GM23338 (cell line): Measurements from ENCODE around the gene NPLOC4. TPM values are rescaled to one million over a fixed set of nuclear protein-coding genes. Genes with fewer than 3 reads are reported as not detected.

Experiments used
- ATAC-seq: fragments of 200-7000 bp; cut with Tn5 transposase; 3 replicates; pipeline ENCODE4 v1.9.1; 2020
- DNase-seq: peaks from one replicate; pipeline ENCODE4 v3.0.0-alpha.2; 2015; ENCODE audit warnings: low spot score
- H2AFZ ChIP-seq: fragments of 200-600 bp; sonication (generic); 2 replicates; pipeline ENCODE4 v1.8.0; 2016; ENCODE audit warnings: antibody characterized with exemption, mild to moderate bottlenecking, moderate library complexity
- H3F3A ChIP-seq: fragments of 200-600 bp; sonication (generic); replicated peaks from 2 replicates; pipeline ENCODE4 v1.8.0; 2017; ENCODE audit warnings: antibody characterized with exemption, mixed run types, low read depth
- H3K27ac ChIP-seq: fragments of 200-600 bp; sonication (generic); 2 replicates; pipeline ENCODE4 v1.6.1; 2016; ENCODE audit warnings: low read depth
- H3K27me3 ChIP-seq: fragments of 200-600 bp; sonication (generic); 2 replicates; pipeline ENCODE4 v1.8.0; 2016; ENCODE audit warnings: mild to moderate bottlenecking, mixed run types, moderate library complexity; ENCODE audit not compliant: insufficient read depth
- H3K36me3 ChIP-seq: fragments of 200-600 bp; sonication (generic); 2 replicates; pipeline ENCODE4 v1.8.0; 2016; ENCODE audit warnings: mild to moderate bottlenecking; ENCODE audit not compliant: insufficient read depth
- H3K4me1 ChIP-seq: fragments of 200-600 bp; sonication (generic); 2 replicates; pipeline ENCODE4 v1.8.0; 2016; ENCODE audit warnings: mild to moderate bottlenecking, moderate library complexity; ENCODE audit not compliant: insufficient read depth
- H3K4me2 ChIP-seq: fragments of 200-600 bp; sonication (generic); 2 replicates; pipeline ENCODE4 v1.7.1; 2017; ENCODE audit warnings: mixed run types
- H3K4me3 ChIP-seq: fragments of 200-600 bp; sonication (generic); 2 replicates; pipeline ENCODE4 v1.6.1; 2016; ENCODE audit warnings: mixed run types
- H3K79me2 ChIP-seq: fragments of 200-600 bp; sonication (generic); replicated peaks from 2 replicates; pipeline ENCODE4 v1.8.0; 2017; ENCODE audit warnings: mild to moderate bottlenecking; ENCODE audit not compliant: insufficient read depth
- H3K9me2 ChIP-seq: fragments of 200-600 bp; sonication (generic); 2 replicates; pipeline ENCODE4 v1.8.0; 2017; ENCODE audit not compliant: insufficient read depth
- H4K20me1 ChIP-seq: fragments of 200-600 bp; sonication (generic); replicated peaks from 2 replicates; pipeline ENCODE4 v1.8.0; 2017; ENCODE audit warnings: mild to moderate bottlenecking; ENCODE audit not compliant: insufficient read depth
- H3K27ac Mint-ChIP-seq: 2 replicates; pipeline ENCODE4 v1.8.0; 2020; ENCODE audit warnings: inconsistent platforms, mild to moderate bottlenecking, moderate library complexity, mixed read lengths
- H3K27me3 Mint-ChIP-seq: 3 replicates; pipeline ENCODE4 v1.8.0; 2022; ENCODE audit warnings: low read depth, mild to moderate bottlenecking, moderate library complexity, mixed read lengths, inconsistent platforms; ENCODE audit not compliant: insufficient read depth, poor library complexity
- H3K36me3 Mint-ChIP-seq: 3 replicates; pipeline ENCODE4 v1.8.0; 2021; ENCODE audit warnings: low read depth, mild to moderate bottlenecking, inconsistent platforms, moderate library complexity, mixed read lengths
- H3K4me1 Mint-ChIP-seq: 3 replicates; pipeline ENCODE4 v1.8.0; 2020; ENCODE audit warnings: mild to moderate bottlenecking, inconsistent platforms, mixed read lengths
- H3K4me3 Mint-ChIP-seq: 3 replicates; pipeline ENCODE4 v1.8.0; 2021; ENCODE audit warnings: moderate library complexity, mild to moderate bottlenecking, inconsistent platforms, mixed read lengths
- H3K9me3 Mint-ChIP-seq: 3 replicates; pipeline ENCODE4 v1.8.0; 2020; ENCODE audit warnings: moderate library complexity, mild to moderate bottlenecking, inconsistent platforms, mixed read lengths
- ETS1 ChIP-seq: IDR thresholded peaks from 2 replicates; pipeline ENCODE4 v1.6.1; 2016; ENCODE audit warnings: antibody characterized with exemption
- EZH2 ChIP-seq: fragments of 200-600 bp; sonication (generic); IDR thresholded peaks from one replicate; pipeline ENCODE4 v1.8.0; 2017; ENCODE audit warnings: antibody characterized with exemption, mild to moderate bottlenecking, low read depth; ENCODE audit not compliant: unreplicated experiment
- EZH2phosphoT487 ChIP-seq: fragments of 200-600 bp; sonication (generic); IDR thresholded peaks from one replicate; pipeline ENCODE4 v1.8.1; 2018; ENCODE audit warnings: antibody characterized with exemption; ENCODE audit not compliant: unreplicated experiment
- NANOG ChIP-seq: IDR thresholded peaks from 2 replicates; pipeline ENCODE4 v1.6.1; 2016; ENCODE audit warnings: antibody characterized with exemption, borderline replicate concordance
- POLR2AphosphoS5 ChIP-seq: IDR thresholded peaks from 2 replicates; pipeline ENCODE4 v1.6.1; 2016; ENCODE audit warnings: antibody characterized with exemption, low read depth
- REST ChIP-seq: IDR thresholded peaks from one replicate; pipeline ENCODE4 v1.6.1; 2018; ENCODE audit warnings: antibody characterized with exemption; ENCODE audit not compliant: unreplicated experiment
- STAT1 ChIP-seq: IDR thresholded peaks from one replicate; pipeline ENCODE4 v1.6.1; 2016; ENCODE audit warnings: antibody characterized with exemption; ENCODE audit not compliant: unreplicated experiment
- ZNF114 ChIP-seq: fragments of 250-450 bp; sonication (Bioruptor Pico); IDR thresholded peaks from 2 replicates; pipeline ENCODE4 v1.5.0; 2020; ENCODE audit warnings: mild to moderate bottlenecking, moderate library complexity
- ZNF331 ChIP-seq: fragments of 250-450 bp; sonication (Bioruptor Pico); IDR thresholded peaks from 2 replicates; pipeline ENCODE4 v1.5.0; 2020; ENCODE audit warnings: low read depth, mild to moderate bottlenecking, moderate library complexity
- ZNF462 ChIP-seq: fragments of 250-450 bp; sonication (Bioruptor Pico); IDR thresholded peaks from 2 replicates; pipeline ENCODE4 v1.5.0; 2020; ENCODE audit warnings: mild to moderate bottlenecking, moderate library complexity
- polyA plus RNA-seq: library from polyadenylated mRNA; unstranded; fragments of >200 nt; fragmentation: Nextera tagmentation; extraction: Ambion mirVana; gene quantifications from 2 replicates; pipeline ENCODE4 v1.2.1, GENCODE V29; 2016
- total RNA-seq: library from RNA; depleted of rRNA; stranded (reverse); fragments of >200 nt; shearing (Covaris generic); gene quantifications from 2 replicates; pipeline ENCODE4 v1.2.3, GENCODE V29; 2014

NPLOC4 gene
- total and polyA plus RNA-seq, 2 experiments from 2014 or later, result 24.1 to 79.1 TPM

- TF ChIP-seq ZNF462, result no peak
- TF ChIP-seq ZNF114 (CRISPR knock-in tag), result no peak
- TF ChIP-seq EZH2phosphoT487, result no peak
Measured at GRCh38 chr17:81539571-81539900, 97.4 kb downstream of the NPLOC4 start (continued).

GRCh38 chr17:81538651-81539570 lies 98.0 kb downstream of the NPLOC4 start:
- Mint-ChIP-seq H3K36me3 (peaks cover 6% of the 10 kb centered on the region; the same call in 1 of the 3 replicates), H3K9me3 (no peaks in the 10 kb centered on the region; the same call in 2 of the 3 replicates), H3K27ac (no peak overlapping the region), H3K4me1 (peaks cover 7% of the 10 kb centered on the region), H3K27me3 (peaks cover 19% of the 10 kb centered on the region), H3K4me3 (no peak overlapping the region)
- Histone ChIP-seq H2AFZ (no peak overlapping the region), H3K36me3 (no peaks in the 10 kb centered on the region), H3K4me2 (no peak overlapping the region), H3F3A (no peaks in the 10 kb centered on the region), H3K79me2 (no peaks in the 10 kb centered on the region), H3K9me2 (no peaks in the 10 kb centered on the region), H3K4me1 (no peaks in the 10 kb centered on the region), H4K20me1 (no peaks in the 10 kb centered on the region), H3K27me3 (peaks cover 13% of the 10 kb centered on the region), H3K27ac (no peak overlapping the region), H3K4me3 (no peak overlapping the region)
- no peak for DNase-seq
- TF ChIP-seq ZNF331 (CRISPR knock-in tag) (no peak), EZH2phosphoT487 (no peak), STAT1 (no peak), EZH2 (no peak), REST (no peak), ETS1 (no peak), POLR2AphosphoS5 (no peak), NANOG (no peak)
- no peak for ATAC-seq
